GM19438 (cell line): Measurements from ENCODE around the gene RGS16.
A peak's percentile ranks its signal among the peaks of the same experiment; 100 is the strongest.
"Not testable (repeated sequence)": the region's sequence is repeated elsewhere in the genome, so short reads cannot be mapped to it uniquely, and the experiment has no call there.

Experiments used
- ATAC-seq: cut with Tn5 transposase; IDR thresholded peaks from one replicate; pipeline ENCODE4 v1.9.1; 2021; ENCODE audit warnings: low read depth; ENCODE audit not compliant: unreplicated experiment

Gene RGS16, protein sequence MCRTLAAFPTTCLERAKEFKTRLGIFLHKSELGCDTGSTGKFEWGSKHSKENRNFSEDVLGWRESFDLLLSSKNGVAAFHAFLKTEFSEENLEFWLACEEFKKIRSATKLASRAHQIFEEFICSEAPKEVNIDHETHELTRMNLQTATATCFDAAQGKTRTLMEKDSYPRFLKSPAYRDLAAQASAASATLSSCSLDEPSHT

GRCh38 chr1:182604175-182605164, at the start of gene RGS16:
TSS of gene RGS16 (minus strand) at chr1:182604389. CDS start at chr1:182604259, 130 bp downstream.
- peak; percentile 80 for ATAC-seq

DNA sequence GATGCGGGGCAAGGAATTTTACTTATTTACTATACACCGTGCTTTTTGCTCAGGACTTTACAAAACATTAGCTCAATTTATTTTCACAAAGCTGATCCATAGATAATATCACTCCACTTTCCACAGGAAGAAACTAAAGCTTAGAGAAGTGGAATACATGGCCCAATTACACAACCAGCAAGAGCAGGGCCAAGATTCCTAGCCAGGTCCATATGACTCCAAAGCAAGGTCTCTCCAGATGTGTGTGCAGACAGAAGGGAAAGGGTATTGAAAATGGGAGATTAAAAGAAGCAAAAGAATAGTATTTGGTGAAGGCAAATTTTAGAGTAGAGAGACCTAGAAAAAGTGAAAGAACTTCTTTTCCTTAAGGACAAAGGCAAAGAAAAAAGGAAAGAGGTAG, 49.8 kb upstream of the RGS16 start:
- ATAC-seq = no peak

GRCh38 chr1:182652933-182653332, 48.7 kb upstream of the RGS16 start:
- ATAC-seq = no peak

DNA sequence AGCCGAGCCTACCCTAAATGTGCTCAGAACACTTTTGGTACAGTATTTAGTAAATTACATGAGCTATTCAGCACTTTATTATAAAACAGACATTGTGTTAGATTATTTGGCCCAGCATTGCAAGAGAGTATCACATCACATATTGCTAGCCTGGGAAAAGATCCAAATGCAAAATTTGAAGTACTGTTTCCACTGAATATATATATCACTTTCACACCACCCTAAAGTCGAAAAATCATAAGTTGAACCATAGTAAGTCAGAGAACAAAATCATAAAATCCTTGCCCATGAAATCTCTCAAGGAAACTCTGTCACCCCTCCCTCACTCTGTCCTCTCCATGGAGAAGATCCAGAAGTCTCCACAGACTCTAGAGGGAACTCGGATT, 47.1 kb upstream of the RGS16 start:
- ATAC-seq = no peak

- ATAC-seq = no peak
Measured at GRCh38 chr1:182650678-182651338, 46.6 kb upstream of the RGS16 start.

DNA sequence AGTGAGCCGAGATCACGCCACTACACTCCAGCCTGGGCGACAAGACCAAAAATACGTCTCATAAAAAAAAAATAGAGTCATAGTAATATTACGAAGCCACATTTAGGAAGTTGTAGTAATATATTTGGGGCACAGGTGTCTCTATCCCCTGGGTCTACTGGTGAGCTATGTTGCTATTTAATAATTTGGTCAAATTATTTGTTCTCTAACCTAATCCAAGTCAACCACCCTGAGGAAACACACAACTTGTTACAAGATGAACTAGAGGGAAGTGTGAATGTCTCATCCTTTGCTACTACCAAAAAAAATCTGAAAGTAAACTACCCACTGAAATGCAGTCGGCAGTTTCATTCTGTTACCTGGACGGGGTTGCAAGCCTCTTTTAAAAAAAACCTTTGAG, 44.9 kb upstream of the RGS16 start:
- peak; percentile 43 for ATAC-seq

DNA sequence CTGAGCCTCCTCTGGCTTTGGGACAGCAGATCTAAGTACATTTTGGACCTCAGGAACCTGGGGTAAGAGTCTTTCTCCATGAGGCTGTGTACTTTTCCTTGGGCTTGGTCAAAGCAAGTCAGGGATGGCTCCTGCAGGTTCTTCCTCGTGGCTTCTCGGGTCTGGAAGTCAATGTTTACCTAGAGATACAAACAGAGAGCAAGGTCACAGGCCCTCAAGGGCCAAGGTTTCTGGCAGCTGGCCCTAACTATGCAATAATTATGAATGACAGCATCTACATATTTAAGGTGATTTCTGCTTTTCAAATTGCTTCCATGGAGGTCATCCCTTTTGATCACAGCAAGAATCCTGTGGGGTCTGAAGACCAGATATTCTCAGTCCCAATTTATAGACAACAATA, 42.5 kb upstream of the RGS16 start:
- ATAC-seq = no peak

- ATAC-seq = peak; percentile 51
Measured at GRCh38 chr1:182644886-182645285, 40.7 kb upstream of the RGS16 start.

DNA sequence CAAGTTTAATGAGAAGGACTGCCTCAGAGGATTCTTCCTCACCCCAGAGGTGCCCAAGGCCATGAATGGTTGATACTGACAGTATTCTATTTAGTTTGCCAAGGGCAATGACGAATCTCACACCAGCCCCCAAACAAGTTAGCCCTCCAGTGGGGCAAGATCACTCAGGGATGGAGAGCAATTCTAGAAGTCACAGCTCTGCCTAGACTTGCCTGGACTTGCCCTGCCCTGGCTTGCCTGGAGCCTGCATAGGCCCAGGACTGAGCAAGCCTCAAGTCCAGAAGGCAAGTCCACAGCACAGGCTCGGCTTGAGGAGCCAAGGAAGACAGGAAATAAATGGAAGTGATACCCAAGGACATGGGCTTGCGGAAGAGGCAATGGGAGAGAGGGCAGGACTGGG, 39.5 kb upstream of the RGS16 start:
- ATAC-seq = no peak

DNA sequence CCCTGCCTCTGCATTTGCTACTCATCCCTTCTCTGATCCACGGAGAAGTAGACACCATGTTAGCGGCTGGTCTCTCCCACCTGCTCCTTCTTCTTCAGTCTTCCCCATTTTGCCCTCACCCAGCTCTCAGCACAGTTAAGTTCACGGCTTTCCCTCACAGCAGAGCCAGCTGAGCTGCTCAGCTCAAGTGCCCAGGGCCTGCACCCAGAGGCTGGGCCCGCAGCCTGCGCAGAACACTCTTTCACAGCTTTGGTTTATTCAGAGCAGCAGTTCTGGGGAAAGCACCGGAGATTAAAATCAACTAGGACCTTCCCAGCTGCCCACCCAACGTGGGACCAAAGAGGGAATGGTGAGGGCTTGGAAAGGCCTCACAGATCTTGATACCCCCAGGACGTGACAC, 38.3 kb upstream of the RGS16 start:
- no peak for ATAC-seq

DNA sequence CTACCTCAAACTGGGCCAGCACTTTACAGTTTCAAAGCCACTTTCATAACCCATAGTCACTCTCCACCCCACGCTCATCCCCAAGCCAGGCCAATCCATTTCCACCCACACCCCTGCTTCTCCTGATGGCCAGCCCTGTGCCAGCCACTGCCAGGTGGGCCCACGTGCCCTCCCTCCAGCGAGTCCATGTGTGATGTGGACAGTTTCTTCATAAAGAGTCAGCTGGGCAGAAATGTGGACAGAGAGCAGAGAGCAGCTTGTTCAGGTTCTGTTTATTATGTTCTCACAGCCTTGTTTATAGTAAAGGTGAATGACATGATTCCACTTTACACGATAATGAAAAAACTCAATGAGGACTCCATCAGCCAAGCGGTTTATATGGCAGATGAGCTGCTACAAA, 37.4 kb upstream of the RGS16 start:
- ATAC-seq = no peak

- ATAC-seq = no peak
Measured at GRCh38 chr1:182639330-182639729, 35.1 kb upstream of the RGS16 start.

GRCh38 chr1:182637769-182638168, 33.6 kb upstream of the RGS16 start:
- ATAC-seq = no peak

DNA sequence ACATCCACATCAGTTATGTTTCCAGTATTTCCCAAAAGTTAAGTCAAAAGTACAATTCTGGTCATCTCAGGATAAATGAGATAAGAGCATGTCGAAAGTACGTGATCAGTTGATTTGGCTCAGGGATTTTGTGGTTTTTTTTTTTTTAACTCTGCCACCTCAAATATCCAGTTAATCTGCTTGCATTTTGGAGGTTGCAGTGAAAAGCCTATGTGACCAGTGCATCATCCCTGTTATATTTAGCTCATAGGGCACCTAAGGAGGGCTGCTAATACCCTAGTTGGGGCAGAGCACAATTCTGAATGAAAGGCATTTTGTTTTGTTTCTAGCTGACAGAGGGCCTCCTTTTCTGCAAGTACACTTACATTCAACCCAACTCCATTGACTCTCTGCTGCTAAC, 31.7 kb upstream of the RGS16 start:
- ATAC-seq = no peak

DNA sequence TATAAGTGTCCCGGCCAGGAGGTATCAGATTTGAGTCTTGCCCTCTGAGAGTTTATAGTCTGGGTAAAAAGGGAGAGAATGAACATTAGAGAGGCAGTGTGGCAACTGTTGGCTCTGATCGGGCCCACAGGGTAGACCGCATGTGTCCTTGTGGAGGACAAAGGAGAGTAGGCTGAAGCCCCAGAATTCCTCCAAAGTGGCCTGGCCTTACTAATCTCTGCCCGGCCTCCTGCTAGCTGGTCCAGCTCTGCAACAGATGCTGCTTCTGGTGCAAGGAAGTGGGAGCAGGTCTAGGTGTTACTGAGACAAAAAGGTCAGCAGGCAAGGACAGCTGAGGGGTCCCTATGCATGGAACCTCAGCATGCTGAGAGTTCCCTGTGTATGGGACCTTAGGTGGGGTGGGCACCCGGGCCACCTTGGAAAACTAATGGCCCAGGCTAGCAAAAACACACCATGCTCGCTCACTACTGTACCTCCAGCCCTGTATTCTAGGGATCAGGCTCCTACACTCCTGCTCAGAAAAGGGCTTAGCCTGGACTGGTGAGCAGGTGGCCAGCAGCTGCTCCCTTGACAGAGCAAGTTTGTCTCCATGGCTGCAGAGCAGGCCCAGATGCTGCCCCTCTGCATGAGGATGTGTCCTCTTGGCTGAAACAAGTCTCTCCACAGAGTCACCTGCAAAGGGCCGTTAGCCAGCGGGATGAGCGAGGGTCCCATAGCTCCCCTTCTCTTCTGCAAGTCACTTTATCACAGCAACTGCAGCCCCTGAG, 30.3 kb upstream of the RGS16 start:
- ATAC-seq = no peak

DNA sequence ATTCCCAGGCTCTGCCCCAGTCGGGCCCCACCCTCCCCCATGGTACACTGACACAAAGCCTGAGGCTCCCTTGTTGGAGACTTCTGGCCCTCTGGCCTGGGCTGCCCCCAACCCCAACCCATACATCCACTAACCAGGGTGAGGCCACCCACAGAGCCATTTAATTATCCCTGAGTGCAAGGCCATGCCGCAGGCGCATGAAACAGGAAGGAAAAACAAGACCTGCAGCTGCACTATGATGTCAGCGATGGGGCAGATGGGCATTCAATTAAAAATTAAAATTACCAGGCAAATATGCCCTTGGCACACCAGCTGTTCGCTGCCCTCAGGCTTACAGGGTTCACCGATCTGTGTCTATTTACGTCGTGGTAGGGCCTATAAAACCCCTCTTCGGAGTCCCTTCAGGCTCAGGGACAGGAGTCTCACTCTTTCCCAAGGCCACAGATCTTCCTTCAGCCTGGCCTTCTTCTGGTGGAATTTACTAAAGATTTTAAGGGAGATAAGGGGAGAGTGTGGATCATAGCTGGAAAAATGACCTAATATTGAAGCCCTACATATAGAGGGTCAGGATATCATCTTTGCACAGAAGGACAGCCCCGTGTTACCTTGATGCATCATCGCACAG, 29.6 kb upstream of the RGS16 start:
- no peak for ATAC-seq

- ATAC-seq = no peak
Measured at GRCh38 chr1:182633031-182633430, 28.8 kb upstream of the RGS16 start.

DNA sequence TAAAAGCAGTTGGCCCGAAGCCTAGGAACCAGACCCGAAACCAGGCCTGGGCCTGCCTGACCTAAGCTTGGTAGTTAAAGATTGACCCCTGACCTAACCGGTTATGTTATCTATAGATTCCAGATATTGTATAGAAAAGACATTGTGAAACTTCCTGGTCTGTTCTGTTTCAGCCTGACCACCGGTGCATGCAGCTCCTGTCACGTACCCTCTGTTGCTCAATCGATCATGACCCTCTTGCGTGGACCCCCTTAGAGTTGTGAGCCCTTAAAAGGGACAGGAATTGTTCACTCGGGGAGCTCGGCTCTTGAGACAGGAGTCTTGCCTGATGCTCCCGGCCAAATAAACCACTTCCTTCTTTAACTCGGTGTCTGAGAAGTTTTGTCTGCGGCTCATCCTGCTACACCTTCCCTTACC, 28.3 kb upstream of the RGS16 start:
- not testable (repeated sequence) for ATAC-seq

GRCh38 chr1:182631954-182632353, 27.8 kb upstream of the RGS16 start:
- ATAC-seq = no peak

GRCh38 chr1:182631053-182631677, 27.0 kb upstream of the RGS16 start:
- ATAC-seq = no peak
